ENCODE results near the gene CECR2.

DNA sequence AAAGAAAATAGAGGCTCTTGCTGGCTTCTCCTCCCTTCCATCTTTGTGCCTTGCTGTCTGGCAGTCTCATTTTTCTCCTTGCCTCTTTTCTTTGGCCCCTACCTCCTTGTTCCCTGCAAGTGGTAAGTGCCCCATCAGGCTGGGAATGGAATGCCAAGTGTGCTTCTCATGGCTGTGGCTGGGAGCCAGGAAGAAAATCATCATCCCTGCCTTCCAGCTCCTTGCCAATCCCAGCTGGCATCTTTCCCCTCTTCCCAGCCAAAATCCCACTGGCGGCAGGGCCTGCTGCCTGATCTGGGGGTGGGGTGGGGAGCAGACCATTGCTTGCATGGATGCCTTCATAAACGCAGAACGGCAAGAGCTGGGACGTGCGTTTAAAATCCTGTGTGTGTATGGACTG is 167.0 kb downstream of the CECR2 start:
- TF ChIP-seq, protein P1, sequence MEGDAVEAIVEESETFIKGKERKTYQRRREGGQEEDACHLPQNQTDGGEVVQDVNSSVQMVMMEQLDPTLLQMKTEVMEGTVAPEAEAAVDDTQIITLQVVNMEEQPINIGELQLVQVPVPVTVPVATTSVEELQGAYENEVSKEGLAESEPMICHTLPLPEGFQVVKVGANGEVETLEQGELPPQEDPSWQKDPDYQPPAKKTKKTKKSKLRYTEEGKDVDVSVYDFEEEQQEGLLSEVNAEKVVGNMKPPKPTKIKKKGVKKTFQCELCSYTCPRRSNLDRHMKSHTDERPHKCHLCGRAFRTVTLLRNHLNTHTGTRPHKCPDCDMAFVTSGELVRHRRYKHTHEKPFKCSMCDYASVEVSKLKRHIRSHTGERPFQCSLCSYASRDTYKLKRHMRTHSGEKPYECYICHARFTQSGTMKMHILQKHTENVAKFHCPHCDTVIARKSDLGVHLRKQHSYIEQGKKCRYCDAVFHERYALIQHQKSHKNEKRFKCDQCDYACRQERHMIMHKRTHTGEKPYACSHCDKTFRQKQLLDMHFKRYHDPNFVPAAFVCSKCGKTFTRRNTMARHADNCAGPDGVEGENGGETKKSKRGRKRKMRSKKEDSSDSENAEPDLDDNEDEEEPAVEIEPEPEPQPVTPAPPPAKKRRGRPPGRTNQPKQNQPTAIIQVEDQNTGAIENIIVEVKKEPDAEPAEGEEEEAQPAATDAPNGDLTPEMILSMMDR (conservative IDR thresholded peaks at IDR 0.05; ENCODE audit: low read depth, low read length), result no peak
- no peak for TF ChIP-seq EZH2 (IDR thresholded peaks at IDR 0.05; ENCODE audit: borderline replicate concordance, low read depth, low read length, poor library complexity, severe bottlenecking)

Measured in A673 (cell line).